Measurements from ENCODE around the gene CEP164.

The CEP164 gene

DNA sequence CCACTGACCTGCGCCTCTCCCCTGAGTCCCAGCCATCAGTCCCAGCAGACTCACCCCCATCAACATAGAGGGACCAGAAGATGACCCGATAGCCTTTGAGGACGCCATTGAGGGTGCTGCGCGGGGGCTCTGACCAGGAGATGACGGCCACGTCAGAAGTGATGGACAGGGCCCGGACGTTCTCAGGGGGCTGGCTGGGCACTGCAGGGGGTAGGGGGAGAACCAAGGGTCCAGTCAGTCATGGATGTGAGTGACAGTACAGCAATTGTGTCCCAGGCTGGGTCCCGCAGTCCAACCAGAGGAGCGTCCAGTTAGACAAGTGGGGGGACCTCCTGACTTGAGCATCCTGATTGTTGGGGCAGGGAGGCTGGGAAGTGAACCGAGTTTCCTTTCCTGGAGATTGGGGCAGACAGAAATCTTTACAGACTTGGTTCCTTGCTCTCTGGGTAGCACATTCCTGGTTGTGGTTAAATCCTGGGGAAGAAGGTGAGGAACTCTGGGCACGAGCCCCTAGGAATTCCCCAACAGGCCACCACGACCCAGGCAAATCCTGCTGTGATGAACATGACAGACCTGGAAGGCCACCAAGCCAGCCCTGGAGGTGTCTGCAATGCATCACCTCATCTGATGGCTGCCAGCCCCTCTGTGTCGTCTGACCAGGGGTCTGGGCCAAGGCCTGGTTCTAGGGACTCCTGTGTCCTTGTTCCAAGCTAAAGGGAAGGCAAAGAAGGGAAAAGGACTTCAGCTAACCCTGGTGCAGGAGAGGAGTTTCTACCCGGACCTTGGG, 133.9 kb downstream of the CEP164 start:
- no peak for TF ChIP-seq POLR2AphosphoS5 (IDR thresholded peaks at IDR 0.05; ENCODE audit: low read depth, low read length)
- TF ChIP-seq TAF1 (IDR thresholded peaks at IDR 0.05; ENCODE audit: low read depth, low read length), result no peak
- no peak for TF ChIP-seq POLR2A (IDR thresholded peaks at IDR 0.05; ENCODE audit: low read depth, low read length)
- TF ChIP-seq SPI1 (IDR thresholded peaks at IDR 0.05; ENCODE audit: low read depth, low read length), result no peak
- no peak for TF ChIP-seq PAX5 (IDR thresholded peaks at IDR 0.05; ENCODE audit: insufficient read depth, low read length, severe bottlenecking)
- no peak for TF ChIP-seq POU2F2 (IDR thresholded peaks at IDR 0.05; ENCODE audit: low read depth, low read length)
- FAIRE-seq (no peak), DNase-seq (ENCODE audit: insufficient read length, low spot score) (no peak)

DNA sequence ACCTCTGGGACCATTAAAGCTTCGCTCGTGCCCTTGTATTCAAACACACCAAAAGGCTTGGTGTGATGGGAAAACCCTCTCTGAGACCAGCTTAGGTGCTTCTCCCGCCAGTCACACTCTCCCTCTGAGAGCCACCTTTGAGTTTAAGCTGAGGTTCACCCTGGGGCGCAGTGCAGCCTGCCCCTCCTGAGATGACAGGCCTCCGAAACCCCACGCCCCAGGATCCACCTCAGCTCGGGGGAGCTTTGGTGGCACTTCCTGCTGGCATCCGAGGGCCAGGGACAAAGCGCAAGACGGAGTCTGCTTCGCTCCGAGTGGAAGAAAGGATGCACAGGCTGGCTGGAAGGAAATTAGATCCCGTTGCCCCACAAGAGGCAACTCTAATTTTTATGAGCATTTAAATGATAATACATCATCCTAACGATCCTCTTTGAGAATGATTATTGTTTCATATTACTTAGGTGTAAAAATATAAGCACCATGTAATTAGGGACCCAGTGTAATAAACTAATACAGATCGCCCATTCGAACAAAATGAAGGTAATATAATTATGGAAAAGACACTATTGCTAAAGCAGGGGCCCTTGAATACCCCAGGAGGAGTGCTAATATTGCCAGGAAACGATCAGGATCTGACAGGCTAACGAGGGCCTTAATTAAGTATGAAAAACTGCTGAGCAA, 134.7 kb downstream of the CEP164 start:
- FAIRE-seq (no peak), DNase-seq (ENCODE audit: insufficient read length, low spot score) (no peak)
- TF ChIP-seq POU2F2 (IDR thresholded peaks at IDR 0.05; ENCODE audit: low read depth, low read length) (no peak), TAF1 (IDR thresholded peaks at IDR 0.05; ENCODE audit: low read depth, low read length) (no peak), SPI1 (IDR thresholded peaks at IDR 0.05; ENCODE audit: low read depth, low read length) (no peak), POLR2A (IDR thresholded peaks at IDR 0.05; ENCODE audit: low read depth, low read length) (no peak), PAX5 (IDR thresholded peaks at IDR 0.05; ENCODE audit: insufficient read depth, low read length, severe bottlenecking) (no peak), POLR2AphosphoS5 (IDR thresholded peaks at IDR 0.05; ENCODE audit: low read depth, low read length) (no peak)

- TF ChIP-seq POU2F2 (IDR thresholded peaks at IDR 0.05; ENCODE audit: low read depth, low read length), result no peak
- no peak for TF ChIP-seq POLR2AphosphoS5 (IDR thresholded peaks at IDR 0.05; ENCODE audit: low read depth, low read length)
- no peak for TF ChIP-seq POLR2A (IDR thresholded peaks at IDR 0.05; ENCODE audit: low read depth, low read length)
- TF ChIP-seq SPI1 (IDR thresholded peaks at IDR 0.05; ENCODE audit: low read depth, low read length), result no peak
- no peak for TF ChIP-seq TAF1 (IDR thresholded peaks at IDR 0.05; ENCODE audit: low read depth, low read length)
- TF ChIP-seq PAX5 (IDR thresholded peaks at IDR 0.05; ENCODE audit: insufficient read depth, low read length, severe bottlenecking), result no peak
- no peak for FAIRE-seq
- DNase-seq (ENCODE audit: insufficient read length, low spot score), result no peak
Measured at GRCh38 chr11:117462864-117463247, 135.2 kb downstream of the CEP164 start.

All from GM12891 (cell line).